BJ (cell line): ENCODE data around the gene C17orf113. TPM values are rescaled to one million over a fixed set of nuclear protein-coding genes. Genes with fewer than 3 reads are reported as not detected.
A peak's percentile ranks its signal among the peaks of the same experiment; 100 is the strongest.

ENCODE experiments used
- CTCF ChIA-PET: fragments of 350-600 bp; formaldehyde crosslinking; extraction: SDS; loops from one replicate; lab custom pipeline; 2021; ENCODE audit warnings: antibody characterized with exemption, inconsistent platforms; lab: Yijun Ruan, JAX
- POLR2A ChIA-PET: fragments of 300-600 bp; sonication (Branson Sonifier 250); formaldehyde crosslinking; extraction: SDS; loops from one replicate; lab custom pipeline; 2021; ENCODE audit warnings: antibody characterized with exemption; lab: Charles Lee
- DNase-seq: peaks from one replicate; pipeline ENCODE4 v3.0.0-alpha.2; 2011; ENCODE audit warnings: low read depth
- H3K27me3 ChIP-seq: 2 replicates; pipeline ENCODE4 v1.6.0; 2011; ENCODE audit warnings: low read length; ENCODE audit not compliant: control insufficient read depth, insufficient read depth
- H3K36me3 ChIP-seq: 2 replicates; pipeline ENCODE4 v1.5.1; 2011; ENCODE audit warnings: low read length; ENCODE audit not compliant: control insufficient read depth, insufficient read depth
- H3K4me3 ChIP-seq: 2 replicates; pipeline ENCODE4 v1.5.1; 2011; ENCODE audit warnings: low read depth, mild to moderate bottlenecking, control low read depth, low read length
- polyA minus RNA-seq: library from RNA; depleted of rRNA, polyadenylated mRNA; stranded (reverse); fragments of >200 nt; gene quantifications from 2 replicates; pipeline ENCODE4 v1.2.3, GENCODE V29; 2011; rRNA and poly(A)+ RNA removed
- polyA plus RNA-seq: library from polyadenylated mRNA; depleted of rRNA; stranded (reverse); fragments of >200 nt; gene quantifications from 2 replicates; pipeline ENCODE4 v1.2.3, GENCODE V29; 2011; rRNA removed
- TF ChIP-seq, protein P1 (sequence below): IDR thresholded peaks from 2 replicates; pipeline ENCODE4 v1.5.1; 2011; ENCODE audit warnings: low read depth, mild to moderate bottlenecking, control low read depth, inconsistent platforms, low read length, moderate library complexity; ENCODE audit not compliant: insufficient read depth

C17orf113 gene
- polyA plus RNA-seq (0.07 and 0.11 TPM in 2 replicates), polyA minus RNA-seq (0.14 TPM in 1 of 2 replicates, not detected in the other)

DNA sequence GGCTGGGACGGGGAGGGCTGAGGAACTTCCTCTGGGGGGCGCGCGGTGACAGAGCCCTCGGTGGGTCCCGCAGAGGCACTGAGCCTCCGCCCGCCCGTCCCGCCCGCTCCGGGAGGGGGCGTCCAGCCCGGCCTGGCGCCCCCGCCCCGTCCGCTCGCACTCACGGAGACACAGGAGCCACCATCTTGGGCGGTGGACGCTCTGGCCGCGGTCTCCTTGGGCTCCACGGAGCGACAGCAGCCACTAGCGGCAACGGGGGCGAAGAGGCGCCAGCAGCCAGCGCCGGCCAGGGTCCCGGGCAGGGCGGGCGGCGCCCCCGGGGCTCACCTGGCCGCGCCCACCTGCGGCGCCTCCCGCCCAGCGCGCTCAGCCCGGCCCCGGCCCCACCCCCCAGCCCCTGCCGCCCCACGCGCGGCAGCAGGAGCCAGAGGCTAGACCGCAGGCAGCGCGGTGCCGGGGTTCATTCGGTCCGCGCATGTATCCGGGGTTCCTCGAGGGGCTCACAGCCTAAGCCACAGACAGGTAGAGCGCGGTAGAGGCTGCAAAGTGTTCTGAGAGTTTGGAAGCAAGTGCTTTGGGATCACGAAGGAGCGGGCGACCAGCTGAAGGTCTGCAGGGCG lies at the start of gene C17orf113:
TSS of gene C17orf113 (minus strand) at position 209 of the 620 bp plus-strand sequence. CDS start 7,225 bp downstream, outside the sequence.
- Histone ChIP-seq H3K27me3 (peaks cover 41% of the 10 kb centered on the region), H3K36me3 (no peaks in the 10 kb centered on the region), H3K4me3 (peak within 1 kb of the TSS; percentile 46)
- ChIA-PET POLR2A (no interaction called here), CTCF (interaction anchor here (0.7 to 1.7 kb wide), 7 partner anchors 9 to 86 kb away, joined by 3 to 6 read pairs (median 4); partner anchors contain the start of gene CNP)
- no peak for DNase-seq
- TF ChIP-seq, protein P1, sequence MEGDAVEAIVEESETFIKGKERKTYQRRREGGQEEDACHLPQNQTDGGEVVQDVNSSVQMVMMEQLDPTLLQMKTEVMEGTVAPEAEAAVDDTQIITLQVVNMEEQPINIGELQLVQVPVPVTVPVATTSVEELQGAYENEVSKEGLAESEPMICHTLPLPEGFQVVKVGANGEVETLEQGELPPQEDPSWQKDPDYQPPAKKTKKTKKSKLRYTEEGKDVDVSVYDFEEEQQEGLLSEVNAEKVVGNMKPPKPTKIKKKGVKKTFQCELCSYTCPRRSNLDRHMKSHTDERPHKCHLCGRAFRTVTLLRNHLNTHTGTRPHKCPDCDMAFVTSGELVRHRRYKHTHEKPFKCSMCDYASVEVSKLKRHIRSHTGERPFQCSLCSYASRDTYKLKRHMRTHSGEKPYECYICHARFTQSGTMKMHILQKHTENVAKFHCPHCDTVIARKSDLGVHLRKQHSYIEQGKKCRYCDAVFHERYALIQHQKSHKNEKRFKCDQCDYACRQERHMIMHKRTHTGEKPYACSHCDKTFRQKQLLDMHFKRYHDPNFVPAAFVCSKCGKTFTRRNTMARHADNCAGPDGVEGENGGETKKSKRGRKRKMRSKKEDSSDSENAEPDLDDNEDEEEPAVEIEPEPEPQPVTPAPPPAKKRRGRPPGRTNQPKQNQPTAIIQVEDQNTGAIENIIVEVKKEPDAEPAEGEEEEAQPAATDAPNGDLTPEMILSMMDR, result peak; percentile 42

DNA sequence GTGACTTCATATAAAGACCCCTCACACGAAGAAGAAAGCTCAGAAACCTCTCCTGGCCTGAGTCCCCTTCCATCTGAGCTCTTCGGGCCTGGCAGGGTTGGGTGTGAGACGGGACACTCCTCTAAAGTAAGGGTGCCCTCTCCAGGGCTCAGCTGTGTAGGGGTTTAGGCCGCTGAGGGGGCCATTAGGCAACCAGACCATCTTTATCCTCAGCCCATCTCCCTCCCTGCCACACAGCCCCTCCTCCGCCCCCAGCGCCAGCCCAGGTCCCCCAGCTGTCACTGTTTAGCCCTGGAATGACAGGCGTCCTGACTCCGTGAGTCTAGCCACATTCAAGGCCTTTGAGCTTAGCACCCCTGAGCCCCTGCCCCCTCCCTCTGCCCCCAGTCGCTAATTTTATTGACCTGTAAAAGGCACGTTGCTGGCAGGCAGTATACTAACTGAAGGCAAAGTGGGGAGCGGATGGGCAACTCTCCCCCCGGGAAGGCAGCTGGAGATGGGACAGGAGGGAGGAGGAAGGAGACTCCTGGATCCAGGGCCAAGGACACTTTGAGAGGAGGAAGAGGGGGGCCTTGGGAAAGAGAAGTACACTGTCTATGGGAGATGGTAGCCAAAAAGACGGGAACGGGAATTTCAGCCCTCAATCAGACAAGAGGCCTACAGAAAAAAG lies 48.5 kb upstream of the C17orf113 start:
- ChIA-PET POLR2A (no interaction called here), CTCF (interaction anchor here (1.1 to 8.4 kb wide), 3 partner anchors 9 to 32 kb away, joined by 5 to 46 read pairs (median 32); partner anchors contain the start of gene DHX58)
- Histone ChIP-seq H3K36me3 (no peaks in the 10 kb centered on the region; the same call in 1 of the 2 replicates), H3K4me3 (no peak overlapping the region), H3K27me3 (peaks cover 19% of the 10 kb centered on the region)
- no peak for DNase-seq
- TF ChIP-seq, protein P1, result no peak

DNA sequence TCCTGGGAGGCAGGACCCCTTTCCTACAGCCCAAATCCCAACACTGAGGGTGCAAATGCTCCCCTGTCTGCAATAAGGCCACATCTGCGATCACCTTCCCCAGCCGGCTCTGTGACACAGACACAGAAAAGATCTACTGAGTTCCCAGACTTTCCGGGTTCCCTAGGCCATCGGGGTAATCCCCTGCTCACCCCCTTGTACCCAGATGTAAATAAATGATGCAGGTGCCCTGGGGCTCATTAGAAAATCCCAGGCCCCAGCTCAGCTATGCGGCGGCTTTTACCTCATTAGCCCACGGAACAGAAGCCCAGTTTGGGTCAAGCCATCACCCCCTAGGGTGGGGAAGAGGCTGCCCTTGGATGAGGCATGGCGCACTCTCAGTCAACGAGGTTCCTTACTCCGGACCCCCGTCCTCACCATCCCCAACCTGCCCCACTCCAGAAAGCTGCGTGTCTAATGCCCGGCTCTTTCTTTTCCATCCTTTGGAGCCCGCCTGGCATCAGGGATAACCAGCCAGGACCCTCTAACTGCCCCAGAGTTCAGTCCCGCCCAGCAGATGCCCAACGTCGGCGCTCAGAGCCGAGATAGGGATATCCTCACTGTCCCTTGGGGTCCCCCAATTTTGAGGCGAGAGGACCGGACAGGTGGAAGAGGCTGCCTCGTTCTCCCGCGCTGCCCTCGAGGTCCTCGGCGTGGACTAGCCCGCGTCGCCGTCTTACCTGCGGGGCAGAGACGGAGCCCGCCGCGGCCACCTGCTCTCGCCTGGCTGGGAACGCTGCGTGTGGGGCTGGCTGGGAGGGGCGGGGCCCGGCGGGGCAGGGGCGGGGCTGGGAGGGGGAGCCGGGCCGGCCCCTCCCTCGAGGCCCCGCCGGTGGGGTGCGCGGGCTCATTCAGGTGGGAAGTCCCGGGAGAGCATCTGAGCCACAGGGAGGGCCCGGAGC lies 47.6 kb upstream of the C17orf113 start, which contains the start of gene ZNF385C:
TSS of gene ZNF385C (minus strand) at position 783 of the 941 bp plus-strand sequence. CDS start 35,417 bp downstream, outside the sequence.
- Histone ChIP-seq H3K4me3 (no peak within 1 kb of the TSS), H3K36me3 (no peaks in the 10 kb centered on the region), H3K27me3 (peaks cover 19% of the 10 kb centered on the region)
- TF ChIP-seq, protein P1, result no peak
- CTCF ChIA-PET, result interaction anchor here (1.1 to 8.4 kb wide), 3 partner anchors 8 to 31 kb away, joined by 5 to 46 read pairs (median 32); partner anchors contain the start of gene DHX58
- DNase-seq, result no peak
- POLR2A ChIA-PET, result no interaction called here

DNA sequence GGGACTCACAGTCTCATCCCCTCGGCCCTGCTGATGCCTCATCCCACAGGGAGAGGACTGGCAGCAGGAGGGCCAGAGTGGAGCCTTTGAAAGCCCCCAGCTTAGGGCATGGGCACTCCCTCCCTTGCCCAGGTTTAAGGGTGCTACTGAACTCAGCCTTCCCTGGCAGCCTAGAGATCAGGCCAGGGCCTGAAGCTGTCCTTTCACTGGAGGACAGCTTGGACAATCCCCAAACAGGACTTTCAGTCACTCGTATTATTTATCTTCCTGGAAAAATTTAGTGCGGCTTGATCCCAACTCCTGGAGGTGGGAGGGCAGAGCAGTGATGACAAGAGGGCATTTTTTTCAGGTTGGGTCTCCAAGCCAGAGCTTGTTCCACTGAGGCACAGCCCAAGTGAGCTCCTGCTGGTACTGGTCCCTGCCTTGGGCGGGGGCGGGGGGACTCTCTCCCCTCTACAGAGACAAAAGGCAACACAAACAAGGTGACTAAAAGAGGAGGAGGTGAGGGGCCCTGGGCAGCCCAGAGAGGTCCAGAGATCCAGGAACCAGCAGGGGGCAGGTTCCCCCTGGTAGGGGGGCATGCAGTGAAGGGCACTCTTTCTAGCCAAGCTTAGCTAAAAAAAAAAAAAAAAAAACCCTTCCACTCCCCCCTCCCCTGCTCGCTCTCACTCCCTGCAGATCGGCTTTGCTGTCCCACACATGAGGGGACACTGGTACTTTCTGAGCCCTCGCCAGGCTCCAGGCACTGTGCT lies 46.1 kb upstream of the C17orf113 start:
- TF ChIP-seq, protein P1, result no peak
- no peaks in the 10 kb centered on the region for H3K36me3 ChIP-seq
- peaks cover 22% of the 10 kb centered on the region for H3K27me3 ChIP-seq
- H3K4me3 ChIP-seq, result no peak overlapping the region
- ChIA-PET POLR2A (no interaction called here), CTCF (interaction anchor here (1.6 to 8.4 kb wide), 2 partner anchors 9 to 30 kb away, joined by 3 to 46 read pairs; no protein-coding TSS in a partner anchor)
- no peak for DNase-seq
